Left lung (tissue), 10 donors: ENCODE data around the gene KIF6. TPM values are rescaled to one million over a fixed set of nuclear protein-coding genes. Genes with fewer than 3 reads are reported as not detected.

Experiments
- ATAC-seq: fragments of 200-7000 bp; cut with Tn5 transposase; one replicate; pipeline ENCODE4 v1.9.1; 2020; ENCODE audit warnings: moderate library complexity
- DNase-seq, 4 donors: peaks; one replicate each; pipeline ENCODE4 v3.0.0-alpha.2; 2013 to 2020
- H3K27ac ChIP-seq, 2 donors: fragments of 200-600 bp; sonication (generic) in 1 of 2; one replicate each; pipeline versions ENCODE4 v1.5.0 to v1.8.0; 2020 to 2021
- H3K27me3 ChIP-seq, 2 donors: fragments of 200-600 bp; sonication (generic) in 1 of 2; one replicate each; pipeline versions ENCODE4 v1.5.0 to v1.8.0; 2020 to 2021
- H3K36me3 ChIP-seq, 2 donors: fragments of 200-600 bp; sonication (generic) in 1 of 2; one replicate each; pipeline versions ENCODE4 v1.5.0 to v1.8.0; 2020 to 2021
- H3K4me1 ChIP-seq, 2 donors: fragments of 200-600 bp; one replicate each; pipeline ENCODE4 v1.8.0; 2021
- H3K4me3 ChIP-seq, 2 donors: fragments of 200-600 bp; sonication (generic) in 1 of 2; one replicate each; pipeline versions ENCODE4 v1.5.0 to v1.8.0; 2020 to 2021; ENCODE audit warnings: mild to moderate bottlenecking in 1 of 2
- H3K9me3 ChIP-seq, 2 donors: fragments of 200-600 bp; sonication (generic) in 1 of 2; one replicate each; pipeline versions ENCODE4 v1.5.0 to v1.8.0; 2020 to 2021
- intact Hi-C, 2 donors: fragments of 100-400 bp; cut with DNase I; formaldehyde crosslinking; loops; one replicate each; pipeline versions ENCODE4 v1.11.2 to v1.14.2; 2022
- polyA plus RNA-seq, 6 donors: library from polyadenylated mRNA; unstranded; fragments of 120-200 nt; gene quantifications; one replicate each; pipeline ENCODE4 v1.2.1, GENCODE V29; 2013; ENCODE audit not compliant: insufficient read length in 6 of 6
- total RNA-seq, 2 donors: library from RNA; stranded (reverse); fragmentation: NEBNext Ultra II Directional; extraction: Animal tissue kit (Norgen Biotek cat#: 25700); gene quantifications; one replicate each; pipeline ENCODE4 v1.2.1, GENCODE V29; 2021
- TF ChIP-seq, protein P1 (sequence below), 2 donors: fragments of 200-600 bp; sonication (generic) in 1 of 2; IDR thresholded peaks; one replicate each; pipeline versions ENCODE4 v1.5.0 to v1.8.0; 2021; ENCODE audit warnings: antibody characterized with exemption in 2 of 2
- donor health status: DM: no; HTN: yes; CAD: no.
- donor health status: DM: no; HTN: no; CAD: no.

The KIF6 gene
- total and polyA plus RNA-seq, 8 donors: 0.93 to 4.4 (median 2.8) TPM

GRCh38 chr6:39353698-39354315, 371.4 kb downstream of the KIF6 start:
- Histone ChIP-seq H3K27me3 (no peaks in the 10 kb centered on the region), H3K36me3 (no peaks in the 10 kb centered on the region), H3K9me3 (no peaks in the 10 kb centered on the region), H3K4me3 (no peak overlapping the region), H3K27ac (no peak overlapping the region), H3K4me1 (no peaks in the 10 kb centered on the region)
- TF ChIP-seq, protein P1, sequence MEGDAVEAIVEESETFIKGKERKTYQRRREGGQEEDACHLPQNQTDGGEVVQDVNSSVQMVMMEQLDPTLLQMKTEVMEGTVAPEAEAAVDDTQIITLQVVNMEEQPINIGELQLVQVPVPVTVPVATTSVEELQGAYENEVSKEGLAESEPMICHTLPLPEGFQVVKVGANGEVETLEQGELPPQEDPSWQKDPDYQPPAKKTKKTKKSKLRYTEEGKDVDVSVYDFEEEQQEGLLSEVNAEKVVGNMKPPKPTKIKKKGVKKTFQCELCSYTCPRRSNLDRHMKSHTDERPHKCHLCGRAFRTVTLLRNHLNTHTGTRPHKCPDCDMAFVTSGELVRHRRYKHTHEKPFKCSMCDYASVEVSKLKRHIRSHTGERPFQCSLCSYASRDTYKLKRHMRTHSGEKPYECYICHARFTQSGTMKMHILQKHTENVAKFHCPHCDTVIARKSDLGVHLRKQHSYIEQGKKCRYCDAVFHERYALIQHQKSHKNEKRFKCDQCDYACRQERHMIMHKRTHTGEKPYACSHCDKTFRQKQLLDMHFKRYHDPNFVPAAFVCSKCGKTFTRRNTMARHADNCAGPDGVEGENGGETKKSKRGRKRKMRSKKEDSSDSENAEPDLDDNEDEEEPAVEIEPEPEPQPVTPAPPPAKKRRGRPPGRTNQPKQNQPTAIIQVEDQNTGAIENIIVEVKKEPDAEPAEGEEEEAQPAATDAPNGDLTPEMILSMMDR (IDR thresholded peaks at IDR 0.05): no peak
- ATAC-seq: no peak
- intact Hi-C loops: no loop called here
- no peak for DNase-seq

- no peak overlapping the region for H3K4me3 ChIP-seq
- ATAC-seq (peak; percentile 28), DNase-seq (no peak)
- H3K36me3 ChIP-seq: no peaks in the 10 kb centered on the region
- intact Hi-C loops: no loop called here
- no peak overlapping the region for H3K27ac ChIP-seq
- H3K9me3 ChIP-seq: no peaks in the 10 kb centered on the region
- no peaks in the 10 kb centered on the region for H3K27me3 ChIP-seq
- TF ChIP-seq, protein P1 (IDR thresholded peaks at IDR 0.05): no peak
- H3K4me1 ChIP-seq: no peaks in the 10 kb centered on the region
These were observed 374.3 kb downstream of the KIF6 start for GRCh38 chr6:39350723-39351505.

DNA sequence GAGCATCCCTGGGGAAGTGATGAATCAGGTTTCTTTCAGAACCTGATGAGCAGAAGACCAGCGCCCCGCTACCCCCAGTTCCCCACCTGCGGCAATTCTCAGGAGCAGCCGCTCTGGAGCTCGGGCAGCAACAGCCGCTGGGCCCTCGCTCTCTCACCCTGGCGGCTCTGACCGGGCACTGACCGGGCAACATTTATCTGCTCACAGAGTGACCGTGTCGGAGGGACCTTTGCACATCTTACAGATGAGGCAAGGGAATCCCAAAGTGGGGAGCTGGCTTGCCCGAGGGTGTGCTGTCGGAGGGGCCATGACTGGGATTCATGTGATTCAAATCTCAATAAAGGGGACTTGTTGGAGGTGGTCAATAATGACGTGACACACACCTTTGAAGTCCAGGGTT, 376.5 kb downstream of the KIF6 start:
- Histone ChIP-seq H3K27me3 (no peaks in the 10 kb centered on the region), H3K4me3 (no peak overlapping the region), H3K36me3 (no peaks in the 10 kb centered on the region), H3K27ac (no peak overlapping the region), H3K4me1 (peaks cover 0 to under 1% of the 10 kb centered on the region in 2 donors), H3K9me3 (no peaks in the 10 kb centered on the region)
- DNase-seq (no peak), ATAC-seq (no peak)
- intact Hi-C loops: no loop called here
- TF ChIP-seq, protein P1 (IDR thresholded peaks at IDR 0.05): no peak

DNA sequence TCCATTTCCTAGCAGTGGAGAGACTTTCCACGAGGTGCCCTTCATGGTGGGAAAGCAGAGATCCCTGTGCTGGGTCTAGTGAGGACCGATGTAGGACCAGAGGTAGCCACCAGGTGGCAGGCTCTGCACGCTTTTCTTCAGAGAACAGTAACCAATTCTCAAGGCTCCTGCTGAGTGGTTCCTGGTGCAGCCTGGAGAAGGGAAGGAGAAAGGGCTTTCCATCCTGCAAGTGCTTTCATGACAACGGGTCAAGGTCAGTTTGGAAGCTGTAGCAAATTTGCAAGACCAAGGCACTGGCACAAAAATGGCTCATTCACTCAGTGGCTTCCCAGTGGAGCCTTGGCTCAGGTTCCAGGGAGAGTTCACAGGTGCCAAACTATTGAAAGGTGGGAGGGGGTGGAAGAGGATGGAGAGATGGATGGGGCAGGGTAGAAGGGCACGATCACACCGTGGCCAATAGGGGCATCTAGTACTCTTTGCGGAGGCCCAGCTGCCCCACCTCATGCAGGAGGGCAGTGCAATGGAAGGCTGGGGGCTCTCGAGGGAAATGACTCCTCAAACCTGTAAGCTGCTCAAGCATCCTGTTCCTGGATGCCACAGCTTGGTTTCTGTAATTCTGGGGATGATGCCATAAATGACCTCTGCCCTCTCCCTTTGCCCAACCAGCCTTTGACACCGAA, 377.2 kb downstream of the KIF6 start:
- Histone ChIP-seq H3K9me3 (no peaks in the 10 kb centered on the region), H3K27ac (no peak overlapping the region), H3K4me3 (no peak overlapping the region), H3K36me3 (no peaks in the 10 kb centered on the region), H3K4me1 (peaks cover 0 to 8% of the 10 kb centered on the region in 2 donors), H3K27me3 (no peaks in the 10 kb centered on the region)
- intact Hi-C loops: no loop called here
- TF ChIP-seq, protein P1 (IDR thresholded peaks at IDR 0.05): peak; percentile 82 to 91
- DNase-seq (peak in 3 of 4 donors; percentile 58 to 79 (median 71)), ATAC-seq (peak; percentile 93)

GRCh38 chr6:39347206-39347605, 378.0 kb downstream of the KIF6 start:
- H3K36me3 ChIP-seq: no peaks in the 10 kb centered on the region
- H3K4me1 ChIP-seq: peaks cover 0 to 11% of the 10 kb centered on the region in 2 donors
- DNase-seq (no peak), ATAC-seq (no peak)
- no peak overlapping the region for H3K4me3 ChIP-seq
- no peaks in the 10 kb centered on the region for H3K9me3 ChIP-seq
- no peaks in the 10 kb centered on the region for H3K27me3 ChIP-seq
- H3K27ac ChIP-seq: no peak overlapping the region
- intact Hi-C loops: no loop called here
- TF ChIP-seq, protein P1 (IDR thresholded peaks at IDR 0.05): no peak
